HG03097 (cell line): ENCODE data around the gene CCDC150.

ENCODE experiments used
- ATAC-seq: cut with Tn5 transposase; IDR thresholded peaks from one replicate; pipeline ENCODE4 v1.9.1; 2021; ENCODE audit not compliant: unreplicated experiment, low FRiP score

The CCDC150 gene

DNA sequence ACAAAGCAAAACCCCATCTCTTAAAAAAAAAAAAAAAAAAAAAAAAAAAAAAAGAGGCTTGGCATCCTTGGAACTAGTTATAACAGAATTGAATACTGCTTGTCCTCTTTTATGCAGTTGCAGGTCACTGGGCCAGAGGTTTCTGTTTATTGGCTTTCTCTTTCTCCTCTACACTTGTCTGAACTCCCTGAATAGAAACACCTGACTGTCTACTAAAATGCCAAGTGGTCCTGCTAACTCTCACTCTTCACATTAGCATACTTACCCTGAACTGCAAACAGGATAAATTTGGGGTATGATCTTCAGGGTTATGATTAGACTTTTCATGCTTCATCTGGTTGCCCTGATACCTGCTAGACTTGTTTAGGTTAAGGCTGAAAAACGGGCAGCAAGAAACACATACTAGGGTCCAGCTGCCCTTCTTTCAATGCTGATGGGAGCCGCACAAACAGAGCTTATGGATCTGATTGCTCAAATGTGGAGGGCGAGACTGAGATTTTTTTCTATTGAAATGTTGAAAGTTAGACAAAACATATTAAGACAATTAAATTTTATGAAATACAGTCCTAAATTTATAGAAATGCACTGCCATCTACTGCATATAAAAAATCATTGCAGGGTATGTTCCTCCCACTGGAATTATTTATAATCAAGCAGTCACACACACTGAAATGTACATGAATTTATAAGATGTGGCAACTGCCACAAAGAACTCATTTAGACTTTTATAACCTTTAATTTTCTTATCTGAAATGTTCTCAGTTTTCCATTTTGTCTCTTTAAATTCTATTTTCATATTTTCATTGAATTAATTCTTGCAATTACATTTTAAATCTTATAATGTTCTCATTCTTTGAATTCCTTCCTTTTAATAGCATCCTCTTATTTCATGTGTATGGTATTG lies 119.2 kb downstream of the CCDC150 start:
- ATAC-seq = no peak

DNA sequence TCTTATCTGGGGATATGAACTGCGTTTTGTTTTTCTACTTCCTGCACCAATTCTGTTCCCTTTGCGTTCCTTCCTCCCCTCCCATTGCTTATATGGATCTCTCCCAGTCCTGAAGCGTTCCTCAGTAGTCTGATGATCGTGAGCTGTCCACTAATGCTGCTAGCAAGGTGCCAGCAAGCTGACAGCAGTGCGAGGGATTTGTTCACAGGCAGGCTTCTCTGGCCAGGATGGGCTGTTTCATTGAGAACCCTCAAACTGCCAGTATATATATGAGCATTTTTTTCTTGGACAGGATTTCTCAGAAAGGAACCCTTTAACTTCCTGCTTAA lies 119.8 kb downstream of the CCDC150 start:
- no peak for ATAC-seq

DNA sequence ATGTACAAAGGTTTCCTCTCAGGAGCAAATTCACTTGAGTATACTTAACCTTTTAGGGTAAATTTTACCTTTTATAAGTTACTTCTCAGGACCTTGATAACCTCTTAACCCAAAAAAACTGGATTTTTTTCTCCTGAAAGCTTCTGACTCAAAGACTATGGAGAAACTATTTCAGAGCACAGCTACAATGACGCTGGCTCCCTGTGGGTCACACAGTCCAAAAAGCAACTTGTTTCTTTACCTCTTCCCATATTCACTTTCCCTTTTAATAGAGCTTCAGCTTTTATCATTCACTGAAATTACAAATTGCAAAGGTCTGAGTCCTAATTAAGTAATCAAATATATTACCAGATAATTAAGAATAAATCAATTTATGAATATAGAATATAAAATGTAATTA lies 127.6 kb downstream of the CCDC150 start:
- no peak for ATAC-seq
